ENCODE measurements around the gene LSS.
A peak's percentile ranks its signal among the peaks of the same experiment; 100 is the strongest.

GRCh38 chr21:46184625-46185555, 43.7 kb downstream of the LSS start:
- peak; percentile 54 for TF ChIP-seq EP300 (conservative IDR thresholded peaks at IDR 0.05; ENCODE audit: poor library complexity, severe bottlenecking)
- TF ChIP-seq POLR2AphosphoS5 (IDR thresholded peaks at IDR 0.05) = peak; percentile 87

All from neural cell (in vitro differentiated cells).